K562 (cell line): ENCODE data around the gene B3GALT6. TPM values are rescaled to one million over a fixed set of nuclear protein-coding genes. Genes with fewer than 3 reads are reported as not detected.
A peak's percentile ranks its signal among the peaks of the same experiment; 100 is the strongest.

ENCODE experiments used
- ATAC-seq: fragments of 200-7000 bp; cut with Tn5 transposase; 3 replicates; pipeline ENCODE4 v1.9.1; 2020; ENCODE audit warnings: moderate library complexity
- BruUV-seq: library from RNA; stranded (reverse); fragments of 400-500 nt; replicated peaks from 2 replicates; lab custom pipeline; 2021; lab: Mats Ljungman, UMichigan
- CTCF ChIA-PET: fragments of 300-600 bp; formaldehyde crosslinking; extraction: SDS; loops from one replicate; lab custom pipeline; 2021; ENCODE audit warnings: low intra/inter-chr PET ratio; lab: Yijun Ruan, JAX
- POLR2A ChIA-PET: fragments of 300-600, 350-650 bp; sonication (Branson Sonifier 250); formaldehyde crosslinking; extraction: SDS; loops from one replicate; lab custom pipeline; 2021; ENCODE audit warnings: antibody characterized with exemption, inconsistent platforms; lab: Yijun Ruan, JAX
- DNase-seq, 4 experiments: peaks; one replicate each; pipeline versions ENCODE4 v3.0.0 to v3.0.0-alpha.2; 2011 to 2018; ENCODE audit warnings: low spot score in 3 of 4, mixed read lengths in 3 of 4; ENCODE audit errors: extremely low read depth in 1 of 4
- FAIRE-seq: peaks from 2 replicates; lab custom pipeline; 2011; peaks lifted over from hg19 to GRCh38; lab: Jason Lieb, UNC
- H2AFZ ChIP-seq: 2 replicates; pipeline ENCODE4 v1.6.0; 2011; ENCODE audit warnings: low read depth, low read length, control low read depth, inconsistent platforms
- H3K27ac ChIP-seq: fragments of 200-600 bp; 3 replicates; pipeline ENCODE4 v1.8.0; 2011; ENCODE audit warnings: low read depth, mild to moderate bottlenecking, control low read depth, inconsistent platforms, low read length, moderate library complexity, mixed read lengths; ENCODE audit errors: extremely low read depth
- H3K27me3 ChIP-seq, 2 experiments: fragments of 300-600 bp in 1 of 2; 2 replicates in 1 of 2; 3 replicates in 1 of 2; pipeline versions ENCODE4 v1.6.0 to v1.8.0; 2011; ENCODE audit warnings: inconsistent platforms in 2 of 2, low read length in 2 of 2, mild to moderate bottlenecking in 1 of 2, mixed read lengths in 1 of 2, moderate library complexity in 1 of 2; ENCODE audit not compliant: control insufficient read depth in 2 of 2, insufficient read depth in 2 of 2
- H3K36me3 ChIP-seq: fragments of 300-600 bp; 3 replicates; pipeline ENCODE4 v1.8.0; 2011; ENCODE audit warnings: mild to moderate bottlenecking, low read length, inconsistent platforms; ENCODE audit not compliant: control insufficient read depth, insufficient read depth
- H3K4me1 ChIP-seq, 2 experiments: fragments of 200-600 bp in 1 of 2; replicated peaks in 1 of 2; 2 replicates in 1 of 2; 3 replicates in 1 of 2; pipeline versions ENCODE4 v1.5.1 to v1.8.0; 2011; ENCODE audit warnings: inconsistent platforms in 2 of 2, low read length in 2 of 2, mild to moderate bottlenecking in 1 of 2, mixed read lengths in 1 of 2, moderate library complexity in 1 of 2; ENCODE audit not compliant: control insufficient read depth in 2 of 2, insufficient read depth in 2 of 2
- H3K4me2 ChIP-seq: 2 replicates; pipeline ENCODE4 v1.6.1; 2011; ENCODE audit warnings: low read length, control low read depth, inconsistent platforms, mixed read lengths; ENCODE audit not compliant: insufficient read depth
- H3K4me3 ChIP-seq: fragments of 200-600 bp; sonication (generic), shearing (Covaris generic); 2 replicates; pipeline ENCODE4 v1.5.1; 2016; ENCODE audit warnings: control low read depth, inconsistent platforms
- H3K79me2 ChIP-seq: fragments of 200-600 bp; 3 replicates; pipeline ENCODE4 v1.8.0; 2011; ENCODE audit warnings: low read length, inconsistent platforms; ENCODE audit not compliant: control insufficient read depth, insufficient read depth
- H3K9ac ChIP-seq, 2 experiments: 2 replicates each; pipeline versions ENCODE4 v1.6.0 to v1.6.1; 2011; ENCODE audit warnings: low read depth in 2 of 2, low read length in 2 of 2, control low read depth in 1 of 2, inconsistent platforms in 1 of 2, mild to moderate bottlenecking in 1 of 2, mixed read lengths in 1 of 2; ENCODE audit not compliant: insufficient read depth in 1 of 2
- H3K9me1 ChIP-seq: one replicate; pipeline ENCODE4 v1.6.0; 2011; ENCODE audit warnings: inconsistent platforms, mild to moderate bottlenecking, low read length, moderate library complexity; ENCODE audit not compliant: control insufficient read depth, insufficient read depth
- H3K9me3 ChIP-seq: replicated peaks from 2 replicates; pipeline ENCODE4 v1.5.1; 2011; ENCODE audit warnings: low read depth, low read length, inconsistent platforms; ENCODE audit not compliant: control insufficient read depth, insufficient read depth
- H4K20me1 ChIP-seq: replicated peaks from 2 replicates; pipeline ENCODE4 v1.6.1; 2011; ENCODE audit warnings: low read length, inconsistent platforms, mixed read lengths; ENCODE audit not compliant: control insufficient read depth, insufficient read depth
- BHLHE40 ChIP-seq: IDR thresholded peaks from 2 replicates; pipeline ENCODE4 v1.6.1; 2011; ENCODE audit warnings: low read length, improper control_type of control experiment
- POLR2G ChIP-seq: fragments of 200-400 bp; formaldehyde crosslinking; IDR thresholded peaks from 2 replicates; pipeline ENCODE4 v1.6.1; 2017; ENCODE audit warnings: low read depth, mild to moderate bottlenecking, antibody characterized with exemption, low read length, moderate library complexity
- SMAD4 ChIP-seq: fragments of 250-450 bp; sonication (Bioruptor Pico); conservative IDR thresholded peaks from 2 replicates; pipeline ENCODE4 v1.8.0; 2021; ENCODE audit warnings: inconsistent platforms, mild to moderate bottlenecking, moderate library complexity
- ZNF699 ChIP-seq: fragments of 250-450 bp; sonication (Bioruptor Pico); IDR thresholded peaks from 2 replicates; pipeline ENCODE4 v1.8.0; 2021; ENCODE audit warnings: mild to moderate bottlenecking, moderate library complexity; ENCODE audit not compliant: insufficient replicate concordance
- ZZZ3 ChIP-seq: fragments of 450-650 bp; IDR thresholded peaks from 2 replicates; pipeline ENCODE4 v1.6.1; 2016; ENCODE audit warnings: antibody characterized with exemption, mild to moderate bottlenecking, moderate library complexity
- WGBS: fragments of 100-300 bp; shearing (Covaris generic); methylation state at CpG from one replicate; pipeline ENCODE4 v1.1.6; 2016; ENCODE audit warnings: low coverage, mixed read lengths; ENCODE audit not compliant: insufficient coverage; ENCODE audit errors: missing lambda C conversion rate; 5-methylcytosine and 5-hydroxymethylcytosine counted together
- in situ Hi-C: fragments of 300-500 bp; cut with MboI; formaldehyde crosslinking; loops from 4 replicates; pipeline ENCODE4 v1.15.0; 2018; ENCODE audit warnings: inconsistent platforms, mixed read lengths
- intact Hi-C: fragments of 100-400 bp; cut with micrococcal nuclease; formaldehyde crosslinking; loops from 2 replicates; pipeline ENCODE4 v1.14.2; 2022
- polyA plus RNA-seq, 8 experiments: library from polyadenylated mRNA; depleted of rRNA in 4 of 8; stranded (reverse) in 5 of 8; unstranded in 3 of 8; fragments of >200 nt; fragmentation: Nextera tagmentation in 2 of 8; fragmentation: Illumina TruSeq in 1 of 8; extraction: Ambion mirVana in 2 of 8; extraction: Trizol in 1 of 8; gene quantifications; 2 replicates each; pipeline versions ENCODE4 v1.2.1 to v1.2.3, GENCODE V29; 2011 to 2014; ENCODE audit warnings: inconsistent platforms in 1 of 8, missing spikeins in 1 of 8
- total RNA-seq, 7 experiments: library from RNA; depleted of rRNA in 6 of 7; stranded (reverse); fragments of >200 nt in 6 of 7; fragmentation: Illumina TruSeq in 2 of 7; extraction: Trizol in 2 of 7; gene quantifications; 2 replicates each; pipeline versions ENCODE4 v1.2.1 to v1.2.3, GENCODE V29; 2011 to 2021; ENCODE audit warnings: low replicate concordance in 1 of 7
- TF ChIP-seq, protein P1 (sequence below): fragments of 450-650 bp; conservative IDR thresholded peaks from 2 replicates; pipeline ENCODE4 v1.6.1; 2016; ENCODE audit warnings: missing genetic modification characterization, low read depth, mild to moderate bottlenecking, missing compliant biosample characterization, moderate library complexity
- TF ChIP-seq, protein P2 (sequence below), 2 experiments: fragments of 150-350 bp in 1 of 2; IDR thresholded peaks; 2 replicates each; pipeline ENCODE4 v1.6.1; 2012 to 2016; ENCODE audit warnings: low read depth in 2 of 2, low read length in 2 of 2, mild to moderate bottlenecking in 1 of 2, moderate library complexity in 1 of 2
- TF ChIP-seq, protein P3 (sequence below), 2 experiments: IDR thresholded peaks in 1 of 2; conservative IDR thresholded peaks in 1 of 2; 2 replicates each; pipeline ENCODE4 v1.6.1; 2016; ENCODE audit warnings: low read depth in 2 of 2, mild to moderate bottlenecking in 1 of 2, missing compliant biosample characterization in 1 of 2, missing genetic modification characterization in 1 of 2, moderate library complexity in 1 of 2
- TF ChIP-seq, protein P4 (sequence below): sonication (generic); formaldehyde crosslinking; IDR thresholded peaks from 2 replicates; pipeline ENCODE4 v1.8.0; 2022; ENCODE audit warnings: mild to moderate bottlenecking, low read depth, missing genetic modification reagents

The B3GALT6 gene
- total and polyA plus RNA-seq, 9 of the 15 experiments (the other 6 are each of a cell fraction or from before 2014, with no cell fraction given), result 0.68 to 29.8 (median 9.9) TPM

DNA sequence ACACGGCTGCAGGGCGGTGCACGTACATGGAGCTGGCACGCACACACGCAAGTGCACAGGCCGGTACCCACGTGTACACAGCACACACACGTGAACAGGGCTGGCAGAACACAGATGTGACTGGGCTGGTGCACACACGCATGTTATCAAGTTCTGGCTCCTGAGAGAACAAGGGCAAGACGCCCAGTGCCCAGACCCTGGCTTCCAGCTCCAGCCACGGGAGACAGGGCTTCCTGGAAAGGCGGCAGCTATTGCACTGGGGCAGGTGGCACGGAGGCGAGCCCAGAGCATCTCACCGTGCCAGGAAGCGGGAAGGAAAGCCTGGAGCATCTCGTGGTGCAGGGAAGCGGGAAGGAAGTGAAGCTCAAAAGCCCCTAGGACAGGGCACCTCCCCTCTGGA, 6.1 kb upstream of the B3GALT6 start (continued):
- no peak for TF ChIP-seq ZNF699
- TF ChIP-seq, protein P1, sequence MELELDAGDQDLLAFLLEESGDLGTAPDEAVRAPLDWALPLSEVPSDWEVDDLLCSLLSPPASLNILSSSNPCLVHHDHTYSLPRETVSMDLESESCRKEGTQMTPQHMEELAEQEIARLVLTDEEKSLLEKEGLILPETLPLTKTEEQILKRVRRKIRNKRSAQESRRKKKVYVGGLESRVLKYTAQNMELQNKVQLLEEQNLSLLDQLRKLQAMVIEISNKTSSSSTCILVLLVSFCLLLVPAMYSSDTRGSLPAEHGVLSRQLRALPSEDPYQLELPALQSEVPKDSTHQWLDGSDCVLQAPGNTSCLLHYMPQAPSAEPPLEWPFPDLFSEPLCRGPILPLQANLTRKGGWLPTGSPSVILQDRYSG (tag), result no peak

DNA sequence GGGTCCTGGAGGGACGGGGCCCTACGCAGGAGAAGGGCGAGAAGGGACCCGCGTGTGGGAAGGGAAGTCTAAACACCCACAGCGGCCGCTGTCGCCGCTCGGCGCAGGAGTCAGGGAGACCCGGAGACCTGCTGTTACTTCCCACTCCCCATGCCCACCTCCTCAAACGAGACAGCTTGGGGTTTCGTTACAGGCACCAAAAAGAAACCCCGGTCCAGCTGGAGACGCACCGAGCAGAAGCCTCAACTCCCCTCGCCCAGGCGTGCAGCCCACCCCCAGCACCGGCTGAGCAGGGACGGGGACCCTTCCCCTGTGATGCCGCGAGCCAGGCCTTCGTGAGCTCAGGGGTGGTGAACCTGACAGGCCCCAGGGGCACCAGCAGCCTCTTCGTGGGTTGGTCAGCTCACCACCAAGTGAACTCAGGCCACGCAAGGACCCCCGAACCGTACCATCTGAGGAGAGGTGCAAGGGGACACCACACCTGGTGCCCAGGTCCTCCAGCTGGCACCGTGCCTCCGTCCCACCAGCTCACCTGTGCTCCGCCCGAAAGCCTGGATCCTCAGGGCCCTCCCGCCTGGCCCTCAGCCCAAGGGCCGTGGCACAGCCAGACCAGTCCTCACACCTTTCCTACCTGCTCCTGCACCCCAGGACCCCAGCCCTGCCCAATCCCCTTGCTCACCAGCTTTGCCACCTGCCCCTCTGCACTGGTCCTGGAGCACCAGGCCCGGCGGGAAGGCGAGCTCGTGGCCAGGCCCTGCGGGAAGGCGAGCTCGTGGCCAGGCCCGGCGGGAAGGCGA, 5.3 kb upstream of the B3GALT6 start:
- POLR2A ChIA-PET, result interaction anchor here (0.6 to 1.8 kb wide), 6 partner anchors 11 to 101 kb away, joined by 3 to 7 read pairs (median 4); no protein-coding TSS in a partner anchor
- Histone ChIP-seq H3K79me2 (peaks cover 77% of the 10 kb centered on the region), H4K20me1 (peaks cover 9% of the 10 kb centered on the region; the same call in 1 of the 2 replicates), H3K27ac (no peak overlapping the region), H3K4me2 (no peak overlapping the region), H3K9me1 (no peaks in the 10 kb centered on the region), H3K9me3 (no peaks in the 10 kb centered on the region), H3K4me1 (peaks cover 6 to 70% of the 10 kb centered on the region in 2 experiments; a peak in 4 of 5 replicates), H3K36me3 (peaks cover 82% of the 10 kb centered on the region; the same call in 2 of the 3 replicates), H2AFZ (no peak overlapping the region), H3K4me3 (no peak overlapping the region), H3K9ac (peak overlapping the region in 1 of 2 experiments; percentile 27; a peak in 2 of 4 replicates), H3K27me3 (no peaks in the 10 kb centered on the region)
- no peak for DNase-seq
- FAIRE-seq, result no peak
- 95% methylated on average over 36 of the region's 44 CpGs for WGBS
- ATAC-seq, result no peak
- BruUV-seq, result no TSS peak
- CTCF ChIA-PET, result no interaction called here
- intact Hi-C loops, result no loop called here
- in situ Hi-C loops, result no loop called here
- TF ChIP-seq SMAD4 (CRISPR knock-in tag) (no peak), POLR2G (0 out of 2 replicates have a peak, but pooled peaks have one; percentile 44), BHLHE40 (no peak), ZZZ3 (no peak)
- TF ChIP-seq, protein P2, sequence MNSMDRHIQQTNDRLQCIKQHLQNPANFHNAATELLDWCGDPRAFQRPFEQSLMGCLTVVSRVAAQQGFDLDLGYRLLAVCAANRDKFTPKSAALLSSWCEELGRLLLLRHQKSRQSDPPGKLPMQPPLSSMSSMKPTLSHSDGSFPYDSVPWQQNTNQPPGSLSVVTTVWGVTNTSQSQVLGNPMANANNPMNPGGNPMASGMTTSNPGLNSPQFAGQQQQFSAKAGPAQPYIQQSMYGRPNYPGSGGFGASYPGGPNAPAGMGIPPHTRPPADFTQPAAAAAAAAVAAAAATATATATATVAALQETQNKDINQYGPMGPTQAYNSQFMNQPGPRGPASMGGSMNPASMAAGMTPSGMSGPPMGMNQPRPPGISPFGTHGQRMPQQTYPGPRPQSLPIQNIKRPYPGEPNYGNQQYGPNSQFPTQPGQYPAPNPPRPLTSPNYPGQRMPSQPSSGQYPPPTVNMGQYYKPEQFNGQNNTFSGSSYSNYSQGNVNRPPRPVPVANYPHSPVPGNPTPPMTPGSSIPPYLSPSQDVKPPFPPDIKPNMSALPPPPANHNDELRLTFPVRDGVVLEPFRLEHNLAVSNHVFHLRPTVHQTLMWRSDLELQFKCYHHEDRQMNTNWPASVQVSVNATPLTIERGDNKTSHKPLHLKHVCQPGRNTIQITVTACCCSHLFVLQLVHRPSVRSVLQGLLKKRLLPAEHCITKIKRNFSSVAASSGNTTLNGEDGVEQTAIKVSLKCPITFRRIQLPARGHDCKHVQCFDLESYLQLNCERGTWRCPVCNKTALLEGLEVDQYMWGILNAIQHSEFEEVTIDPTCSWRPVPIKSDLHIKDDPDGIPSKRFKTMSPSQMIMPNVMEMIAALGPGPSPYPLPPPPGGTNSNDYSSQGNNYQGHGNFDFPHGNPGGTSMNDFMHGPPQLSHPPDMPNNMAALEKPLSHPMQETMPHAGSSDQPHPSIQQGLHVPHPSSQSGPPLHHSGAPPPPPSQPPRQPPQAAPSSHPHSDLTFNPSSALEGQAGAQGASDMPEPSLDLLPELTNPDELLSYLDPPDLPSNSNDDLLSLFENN (IDR thresholded peaks at IDR 0.05; ENCODE audit: low read depth in 2 of 2, low read length in 2 of 2), result no peak
- TF ChIP-seq, protein P3, sequence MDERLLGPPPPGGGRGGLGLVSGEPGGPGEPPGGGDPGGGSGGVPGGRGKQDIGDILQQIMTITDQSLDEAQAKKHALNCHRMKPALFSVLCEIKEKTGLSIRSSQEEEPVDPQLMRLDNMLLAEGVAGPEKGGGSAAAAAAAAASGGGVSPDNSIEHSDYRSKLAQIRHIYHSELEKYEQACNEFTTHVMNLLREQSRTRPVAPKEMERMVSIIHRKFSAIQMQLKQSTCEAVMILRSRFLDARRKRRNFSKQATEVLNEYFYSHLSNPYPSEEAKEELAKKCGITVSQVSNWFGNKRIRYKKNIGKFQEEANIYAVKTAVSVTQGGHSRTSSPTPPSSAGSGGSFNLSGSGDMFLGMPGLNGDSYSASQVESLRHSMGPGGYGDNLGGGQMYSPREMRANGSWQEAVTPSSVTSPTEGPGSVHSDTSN (CRISPR knock-in tag; IDR thresholded peaks at IDR 0.05; ENCODE audit: low read depth), result no peak
- TF ChIP-seq, protein P3 (tag; conservative IDR thresholded peaks at IDR 0.05; ENCODE audit: low read depth), result no peak
- TF ChIP-seq, protein P4, sequence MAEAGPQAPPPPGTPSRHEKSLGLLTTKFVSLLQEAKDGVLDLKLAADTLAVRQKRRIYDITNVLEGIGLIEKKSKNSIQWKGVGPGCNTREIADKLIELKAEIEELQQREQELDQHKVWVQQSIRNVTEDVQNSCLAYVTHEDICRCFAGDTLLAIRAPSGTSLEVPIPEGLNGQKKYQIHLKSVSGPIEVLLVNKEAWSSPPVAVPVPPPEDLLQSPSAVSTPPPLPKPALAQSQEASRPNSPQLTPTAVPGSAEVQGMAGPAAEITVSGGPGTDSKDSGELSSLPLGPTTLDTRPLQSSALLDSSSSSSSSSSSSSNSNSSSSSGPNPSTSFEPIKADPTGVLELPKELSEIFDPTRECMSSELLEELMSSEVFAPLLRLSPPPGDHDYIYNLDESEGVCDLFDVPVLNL (CRISPR knock-in tag), result no peak
